Panc1 (cell line): ENCODE measurements around the gene BOLA1. TPM values are rescaled to one million over a fixed set of nuclear protein-coding genes. Genes with fewer than 3 reads are reported as not detected.

Experiments
- ATAC-seq: fragments of 200-7000 bp; cut with Tn5 transposase; 2 replicates; pipeline ENCODE4 v1.9.1; 2020; ENCODE audit warnings: mild to moderate bottlenecking, moderate library complexity
- BruUV-seq: library from RNA; stranded (reverse); fragments of 400-500 nt; replicated peaks from 2 replicates; lab custom pipeline; 2021; lab: Mats Ljungman, UMichigan
- CTCF ChIA-PET: fragments of 300-600 bp; sonication (Branson Sonifier 250); formaldehyde crosslinking; loops from one replicate; lab custom pipeline; 2022; ENCODE audit warnings: antibody characterized with exemption; lab: Charles Lee
- POLR2A ChIA-PET: fragments of 300-600 bp; sonication (Branson Sonifier 250); formaldehyde crosslinking; loops from one replicate; lab custom pipeline; 2022; ENCODE audit warnings: antibody characterized with exemption; lab: Charles Lee
- DNase-seq: peaks from one replicate; pipeline ENCODE4 v3.0.0-alpha.2; 2010; ENCODE audit warnings: low read depth, low spot score
- H3K27ac ChIP-seq: 2 replicates; pipeline ENCODE4 v1.5.1; 2011; ENCODE audit warnings: mild to moderate bottlenecking, low read length, inconsistent platforms
- H3K27me3 ChIP-seq: fragments of 200-500 bp; sonication (Bioruptor generic); 2 replicates; pipeline ENCODE4 v1.6.0; 2014; ENCODE audit warnings: low read length, inconsistent platforms; ENCODE audit not compliant: control insufficient read depth, insufficient read depth
- H3K36me3 ChIP-seq: fragments of 200-500 bp; sonication (Bioruptor generic); 2 replicates; pipeline ENCODE4 v1.5.1; 2014; ENCODE audit warnings: inconsistent platforms, mild to moderate bottlenecking, low read length, moderate library complexity; ENCODE audit not compliant: control insufficient read depth, insufficient read depth
- H3K4me1 ChIP-seq: 2 replicates; pipeline ENCODE4 v1.5.1; 2011; ENCODE audit warnings: inconsistent platforms, mild to moderate bottlenecking, low read length, moderate library complexity; ENCODE audit not compliant: control insufficient read depth, insufficient read depth
- H3K4me3 ChIP-seq, 2 experiments: 2 replicates each; pipeline ENCODE4 v1.5.1; 2011 to 2012; ENCODE audit warnings: low read depth in 2 of 2, low read length in 2 of 2, mild to moderate bottlenecking in 2 of 2, inconsistent platforms in 1 of 2, moderate library complexity in 1 of 2
- H3K9me3 ChIP-seq: fragments of 200-500 bp; sonication (Bioruptor generic); 2 replicates; pipeline ENCODE4 v1.5.1; 2014; ENCODE audit warnings: low read depth, mild to moderate bottlenecking, inconsistent platforms, low read length, moderate library complexity; ENCODE audit not compliant: control insufficient read depth, insufficient read depth
- POLR2AphosphoS5 ChIP-seq: IDR thresholded peaks from 2 replicates; pipeline ENCODE4 v1.6.1; 2012; ENCODE audit warnings: mild to moderate bottlenecking, low read depth, low read length, moderate library complexity
- SIN3A ChIP-seq: IDR thresholded peaks from 2 replicates; pipeline ENCODE4 v1.6.1; 2012; ENCODE audit warnings: low read depth, mild to moderate bottlenecking, low read length, moderate library complexity, borderline replicate concordance; ENCODE audit not compliant: insufficient read depth
- TCF7L2 ChIP-seq: IDR thresholded peaks from 2 replicates; pipeline ENCODE4 v1.6.1; 2011; ENCODE audit warnings: mild to moderate bottlenecking, low read depth, low read length, inconsistent platforms
- in situ Hi-C: cut with HindIII; loops from 2 replicates; pipeline ENCODE4 v1.10.0; 2016; ENCODE audit warnings: low sequenced_read_pairs, low pct_unique_long_range_greater_than_20kb
- intact Hi-C: fragments of 100-400 bp; cut with micrococcal nuclease; formaldehyde crosslinking; loops from one replicate; pipeline ENCODE4 v1.10.0; 2022; ENCODE audit not compliant: unreplicated experiment
- total RNA-seq: library from RNA; stranded (reverse); gene quantifications from one replicate; pipeline ENCODE4 v1.2.1, GENCODE V29; 2021; ENCODE audit not compliant: unreplicated experiment
- TF ChIP-seq, protein P1 (sequence below): fragments of 450-650 bp; IDR thresholded peaks from 2 replicates; pipeline ENCODE4 v1.5.1; 2017; ENCODE audit warnings: mild to moderate bottlenecking
- TF ChIP-seq, protein P2 (sequence below), 2 experiments: IDR thresholded peaks; 2 replicates each; pipeline ENCODE4 v1.6.1; 2011 to 2012; ENCODE audit warnings: low read depth in 2 of 2, control low read depth in 1 of 2, low read length in 1 of 2, mild to moderate bottlenecking in 1 of 2, moderate library complexity in 1 of 2; ENCODE audit not compliant: insufficient read depth in 1 of 2

The BOLA1 gene
- total RNA-seq, 1 experiment from 2014 or later: 14.6 TPM

DNA sequence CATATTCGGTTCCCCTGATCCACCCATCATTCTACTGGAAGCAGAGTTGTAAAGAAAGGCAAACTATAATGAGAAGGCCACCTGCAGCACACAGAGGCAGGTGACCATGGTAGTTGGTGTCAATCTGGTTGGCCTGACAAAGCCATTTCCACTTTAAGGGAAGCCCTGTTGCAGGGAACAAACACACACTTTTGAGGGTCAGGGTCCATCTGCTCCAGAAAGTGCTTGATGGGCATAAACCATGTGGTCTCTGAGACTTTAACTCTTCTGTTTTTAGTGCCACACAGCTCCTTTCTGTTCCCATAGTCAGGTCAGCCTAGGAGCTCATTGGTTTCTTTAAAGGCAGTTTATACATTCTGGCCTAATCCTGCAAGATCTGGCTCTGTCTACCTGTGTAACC lies 17.5 kb upstream of the BOLA1 start:
- CTCF ChIA-PET: no interaction called here
- no peaks in the 10 kb centered on the region for H3K36me3 ChIP-seq

DNA sequence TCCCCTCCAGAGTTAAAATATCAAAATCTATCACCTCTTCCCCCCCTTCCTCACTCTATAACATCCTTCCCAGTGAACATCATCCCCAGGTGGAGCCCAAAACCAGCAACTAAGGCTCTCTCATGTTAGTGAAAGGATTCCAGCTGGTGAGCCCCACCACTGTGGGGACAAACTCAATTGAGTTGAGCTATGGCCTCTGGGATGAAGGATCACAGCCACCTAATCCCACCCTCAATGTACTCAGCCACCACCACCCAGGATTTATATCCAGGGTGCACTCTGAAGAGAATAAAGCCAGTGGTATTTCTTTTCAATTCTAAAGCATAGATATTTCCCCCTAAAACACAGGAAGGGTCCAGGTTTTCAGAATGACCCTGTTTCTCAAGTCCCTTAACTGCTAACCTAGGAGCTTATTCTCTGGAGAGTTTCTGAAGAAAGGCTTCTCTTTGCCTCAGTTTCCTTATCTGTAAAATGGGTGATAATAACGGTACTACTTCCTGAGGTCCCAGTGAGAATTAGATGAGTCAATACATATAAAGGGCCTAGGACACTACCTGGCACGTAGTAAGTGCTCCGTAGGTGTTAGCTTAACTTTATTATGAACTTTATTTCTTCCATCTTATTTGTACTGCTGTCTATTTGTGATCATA lies 15.6 kb upstream of the BOLA1 start:
- DNase-seq (no peak), ATAC-seq (no peak)
- Histone ChIP-seq H3K27ac (peak overlapping the region; percentile 86), H3K9me3 (no peaks in the 10 kb centered on the region), H3K36me3 (no peaks in the 10 kb centered on the region; the same call in 1 of the 2 replicates), H3K4me3 (peak overlapping the region; percentile 91 to 95), H3K4me1 (peaks cover 11% of the 10 kb centered on the region; the same call in 1 of the 2 replicates), H3K27me3 (no peaks in the 10 kb centered on the region)
- ChIA-PET POLR2A (no interaction called here), CTCF (no interaction called here)
- in situ Hi-C loops (no loop called here), intact Hi-C loops (no loop called here)
- BruUV-seq: no TSS peak
- no peak for TF ChIP-seq SIN3A
- no peak for TF ChIP-seq TCF7L2
- TF ChIP-seq, protein P1, sequence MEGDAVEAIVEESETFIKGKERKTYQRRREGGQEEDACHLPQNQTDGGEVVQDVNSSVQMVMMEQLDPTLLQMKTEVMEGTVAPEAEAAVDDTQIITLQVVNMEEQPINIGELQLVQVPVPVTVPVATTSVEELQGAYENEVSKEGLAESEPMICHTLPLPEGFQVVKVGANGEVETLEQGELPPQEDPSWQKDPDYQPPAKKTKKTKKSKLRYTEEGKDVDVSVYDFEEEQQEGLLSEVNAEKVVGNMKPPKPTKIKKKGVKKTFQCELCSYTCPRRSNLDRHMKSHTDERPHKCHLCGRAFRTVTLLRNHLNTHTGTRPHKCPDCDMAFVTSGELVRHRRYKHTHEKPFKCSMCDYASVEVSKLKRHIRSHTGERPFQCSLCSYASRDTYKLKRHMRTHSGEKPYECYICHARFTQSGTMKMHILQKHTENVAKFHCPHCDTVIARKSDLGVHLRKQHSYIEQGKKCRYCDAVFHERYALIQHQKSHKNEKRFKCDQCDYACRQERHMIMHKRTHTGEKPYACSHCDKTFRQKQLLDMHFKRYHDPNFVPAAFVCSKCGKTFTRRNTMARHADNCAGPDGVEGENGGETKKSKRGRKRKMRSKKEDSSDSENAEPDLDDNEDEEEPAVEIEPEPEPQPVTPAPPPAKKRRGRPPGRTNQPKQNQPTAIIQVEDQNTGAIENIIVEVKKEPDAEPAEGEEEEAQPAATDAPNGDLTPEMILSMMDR: no peak
- TF ChIP-seq POLR2AphosphoS5: no peak
- TF ChIP-seq, protein P2, sequence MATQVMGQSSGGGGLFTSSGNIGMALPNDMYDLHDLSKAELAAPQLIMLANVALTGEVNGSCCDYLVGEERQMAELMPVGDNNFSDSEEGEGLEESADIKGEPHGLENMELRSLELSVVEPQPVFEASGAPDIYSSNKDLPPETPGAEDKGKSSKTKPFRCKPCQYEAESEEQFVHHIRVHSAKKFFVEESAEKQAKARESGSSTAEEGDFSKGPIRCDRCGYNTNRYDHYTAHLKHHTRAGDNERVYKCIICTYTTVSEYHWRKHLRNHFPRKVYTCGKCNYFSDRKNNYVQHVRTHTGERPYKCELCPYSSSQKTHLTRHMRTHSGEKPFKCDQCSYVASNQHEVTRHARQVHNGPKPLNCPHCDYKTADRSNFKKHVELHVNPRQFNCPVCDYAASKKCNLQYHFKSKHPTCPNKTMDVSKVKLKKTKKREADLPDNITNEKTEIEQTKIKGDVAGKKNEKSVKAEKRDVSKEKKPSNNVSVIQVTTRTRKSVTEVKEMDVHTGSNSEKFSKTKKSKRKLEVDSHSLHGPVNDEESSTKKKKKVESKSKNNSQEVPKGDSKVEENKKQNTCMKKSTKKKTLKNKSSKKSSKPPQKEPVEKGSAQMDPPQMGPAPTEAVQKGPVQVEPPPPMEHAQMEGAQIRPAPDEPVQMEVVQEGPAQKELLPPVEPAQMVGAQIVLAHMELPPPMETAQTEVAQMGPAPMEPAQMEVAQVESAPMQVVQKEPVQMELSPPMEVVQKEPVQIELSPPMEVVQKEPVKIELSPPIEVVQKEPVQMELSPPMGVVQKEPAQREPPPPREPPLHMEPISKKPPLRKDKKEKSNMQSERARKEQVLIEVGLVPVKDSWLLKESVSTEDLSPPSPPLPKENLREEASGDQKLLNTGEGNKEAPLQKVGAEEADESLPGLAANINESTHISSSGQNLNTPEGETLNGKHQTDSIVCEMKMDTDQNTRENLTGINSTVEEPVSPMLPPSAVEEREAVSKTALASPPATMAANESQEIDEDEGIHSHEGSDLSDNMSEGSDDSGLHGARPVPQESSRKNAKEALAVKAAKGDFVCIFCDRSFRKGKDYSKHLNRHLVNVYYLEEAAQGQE (IDR thresholded peaks at IDR 0.05; ENCODE audit: insufficient read depth in 1 of 2, low read depth in 2 of 2, low read length in 1 of 2): no peak

More for the DNA sequence above, 17.5 kb upstream of the BOLA1 start:
- POLR2A ChIA-PET: no interaction called here
- ATAC-seq: no peak
- H3K4me3 ChIP-seq: no peak overlapping the region
- TF ChIP-seq TCF7L2: no peak
- TF ChIP-seq, protein P2 (IDR thresholded peaks at IDR 0.05; ENCODE audit: insufficient read depth in 1 of 2, low read depth in 2 of 2, low read length in 1 of 2): no peak
- TF ChIP-seq, protein P1: no peak
- no peak for TF ChIP-seq SIN3A
- no peak for TF ChIP-seq POLR2AphosphoS5
- no peak for DNase-seq
- in situ Hi-C loops: no loop called here
- BruUV-seq: no TSS peak
- intact Hi-C loops: no loop called here
- peaks cover 11% of the 10 kb centered on the region; the same call in 1 of the 2 replicates for H3K4me1 ChIP-seq
- no peaks in the 10 kb centered on the region for H3K9me3 ChIP-seq
- no peak overlapping the region for H3K27ac ChIP-seq
- H3K27me3 ChIP-seq: no peaks in the 10 kb centered on the region
